ENCODE results near the gene FBXO28.
"Not testable (repeated sequence)": the region's sequence is repeated elsewhere in the genome, so short reads cannot be mapped to it uniquely, and the experiment has no call there.

The FBXO28 gene, protein sequence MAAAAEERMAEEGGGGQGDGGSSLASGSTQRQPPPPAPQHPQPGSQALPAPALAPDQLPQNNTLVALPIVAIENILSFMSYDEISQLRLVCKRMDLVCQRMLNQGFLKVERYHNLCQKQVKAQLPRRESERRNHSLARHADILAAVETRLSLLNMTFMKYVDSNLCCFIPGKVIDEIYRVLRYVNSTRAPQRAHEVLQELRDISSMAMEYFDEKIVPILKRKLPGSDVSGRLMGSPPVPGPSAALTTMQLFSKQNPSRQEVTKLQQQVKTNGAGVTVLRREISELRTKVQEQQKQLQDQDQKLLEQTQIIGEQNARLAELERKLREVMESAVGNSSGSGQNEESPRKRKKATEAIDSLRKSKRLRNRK

GRCh38 chr1:224113918-224114786 lies at the start of gene FBXO28:
Gene FBXO28, plus strand, starts transcription at chr1:224114111. Its CDS starts 19 bp downstream, at chr1:224114130.
- DNase-seq (ENCODE audit: low read depth) = peak; percentile 91

DNA sequence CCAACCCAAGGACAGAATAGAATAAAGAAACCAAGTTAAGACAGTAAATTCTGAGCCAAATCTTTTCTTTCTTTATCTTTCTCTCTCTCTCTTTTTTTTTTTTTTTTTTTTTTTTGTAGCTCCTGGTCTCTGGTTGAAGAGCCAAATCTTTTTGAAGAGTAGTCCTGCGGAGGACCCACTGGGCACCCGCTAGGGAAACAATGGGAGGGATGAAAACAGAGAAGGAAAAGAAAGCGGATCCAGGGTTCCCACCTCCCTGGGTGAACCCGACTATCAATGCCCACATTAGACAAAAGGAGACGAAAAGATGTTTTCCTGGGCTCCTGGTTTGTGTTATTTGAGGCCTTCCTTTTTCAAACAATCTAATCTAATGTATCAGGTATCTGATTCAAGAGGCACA lies 49.8 kb upstream of the FBXO28 start:
- no peak for DNase-seq (ENCODE audit: low read depth)

GRCh38 chr1:224065455-224065854 lies 48.5 kb upstream of the FBXO28 start:
- no peak for DNase-seq (ENCODE audit: low read depth)

DNA sequence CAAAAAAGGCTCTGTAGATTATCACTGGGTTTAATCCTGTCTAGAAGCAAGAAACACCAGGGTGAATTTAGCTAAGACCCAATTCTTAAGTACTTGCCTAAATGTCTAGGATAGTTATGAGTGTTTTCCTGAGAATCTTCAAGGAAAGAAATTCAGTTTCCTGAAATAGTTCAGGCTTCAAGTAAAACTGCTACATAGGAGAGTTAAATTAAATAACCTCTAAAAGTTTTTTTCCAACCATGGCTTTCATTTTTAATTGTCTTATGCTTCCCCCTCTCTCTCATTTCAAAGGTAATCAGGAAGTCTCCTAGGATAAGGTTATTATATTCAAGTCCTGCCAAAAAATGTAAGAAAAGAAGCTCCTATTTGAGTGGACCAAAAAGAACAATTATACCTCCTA lies 46.7 kb upstream of the FBXO28 start:
- DNase-seq (ENCODE audit: low read depth) = no peak

GRCh38 chr1:224067621-224068457 lies 46.1 kb upstream of the FBXO28 start:
- DNase-seq (ENCODE audit: low read depth) = no peak

GRCh38 chr1:224068458-224069072 lies 45.3 kb upstream of the FBXO28 start:
- DNase-seq (ENCODE audit: low read depth) = no peak

DNA sequence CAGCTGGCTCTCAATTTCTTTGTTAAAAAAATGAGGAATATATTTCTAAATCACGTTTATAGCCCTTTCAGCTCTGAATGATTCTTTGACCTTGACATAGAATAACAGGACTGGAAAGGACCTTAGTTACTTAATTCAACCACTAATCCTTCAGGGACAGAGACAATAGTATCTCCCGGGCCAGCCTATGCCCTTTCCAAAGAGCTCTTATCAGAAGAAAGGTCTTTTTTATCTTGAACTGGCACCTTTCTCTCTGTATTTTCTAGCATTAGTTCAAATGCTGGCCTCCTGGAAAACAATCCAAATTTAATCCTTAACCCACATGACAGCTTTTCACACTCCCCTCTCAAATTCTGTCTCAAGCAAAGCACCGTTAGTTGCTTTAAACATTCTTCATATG lies 44.8 kb upstream of the FBXO28 start:
- no peak for DNase-seq (ENCODE audit: low read depth)

GRCh38 chr1:224070521-224070920 lies 43.4 kb upstream of the FBXO28 start:
- no peak for DNase-seq (ENCODE audit: low read depth)

GRCh38 chr1:224076407-224076806 lies 37.5 kb upstream of the FBXO28 start:
- DNase-seq (ENCODE audit: low read depth) = no peak

GRCh38 chr1:224079644-224080043 lies 34.3 kb upstream of the FBXO28 start:
- DNase-seq (ENCODE audit: low read depth) = not testable (repeated sequence)

DNA sequence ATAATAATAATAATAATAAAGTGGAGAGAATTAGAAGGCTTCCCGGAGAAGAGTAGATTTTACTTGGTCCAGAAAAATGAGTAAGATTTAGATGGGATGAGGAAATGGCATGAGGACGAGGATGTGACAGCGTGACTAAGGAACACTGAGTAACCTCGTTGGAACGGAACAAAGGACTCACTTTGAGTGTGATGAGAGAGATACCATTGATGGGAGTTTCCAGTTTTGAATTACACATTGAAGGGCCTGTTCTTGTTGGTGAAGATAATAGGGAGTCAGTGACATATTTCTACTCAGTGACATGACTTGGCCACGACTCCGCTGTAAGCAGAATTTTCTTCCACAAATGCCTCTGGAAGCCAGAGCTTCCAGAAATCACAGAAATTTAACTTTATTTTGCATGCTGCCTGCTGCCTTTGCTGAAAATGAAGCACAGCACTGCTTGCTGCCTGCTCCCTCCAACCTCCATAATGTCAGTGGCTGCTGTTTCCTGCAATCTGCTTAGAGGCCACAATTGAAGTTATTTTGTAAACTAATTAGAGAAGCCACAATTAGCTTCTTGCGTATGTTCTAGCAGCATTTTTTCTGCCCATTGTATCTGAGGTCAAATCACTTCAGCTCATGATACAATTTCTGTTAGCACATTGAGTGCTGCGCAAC lies 33.7 kb upstream of the FBXO28 start:
- no peak for DNase-seq (ENCODE audit: low read depth)

- DNase-seq (ENCODE audit: low read depth) = no peak
Measured at GRCh38 chr1:224081604-224082003, 32.3 kb upstream of the FBXO28 start.

DNA sequence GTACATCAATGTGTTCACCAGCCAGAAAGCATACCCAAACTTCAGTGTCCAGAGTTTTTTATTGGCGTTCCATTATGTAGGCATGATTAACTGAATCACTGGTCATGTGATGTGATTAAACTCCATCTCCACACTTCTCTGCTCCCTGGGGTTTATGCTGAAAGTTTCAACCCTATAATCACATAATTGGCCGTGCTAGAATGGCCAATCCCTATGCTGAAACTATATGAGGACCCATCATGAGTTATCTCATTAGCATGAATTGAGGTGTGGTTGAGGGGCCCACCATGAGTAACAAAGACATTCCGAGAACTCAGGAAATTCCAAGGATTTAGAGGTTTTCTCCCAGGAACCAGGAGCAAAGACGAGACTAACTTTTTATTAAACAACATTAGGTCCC lies 31.8 kb upstream of the FBXO28 start:
- no peak for DNase-seq (ENCODE audit: low read depth)

- DNase-seq (ENCODE audit: low read depth) = no peak
Measured at GRCh38 chr1:224084867-224085266, 29.0 kb upstream of the FBXO28 start.

DNA sequence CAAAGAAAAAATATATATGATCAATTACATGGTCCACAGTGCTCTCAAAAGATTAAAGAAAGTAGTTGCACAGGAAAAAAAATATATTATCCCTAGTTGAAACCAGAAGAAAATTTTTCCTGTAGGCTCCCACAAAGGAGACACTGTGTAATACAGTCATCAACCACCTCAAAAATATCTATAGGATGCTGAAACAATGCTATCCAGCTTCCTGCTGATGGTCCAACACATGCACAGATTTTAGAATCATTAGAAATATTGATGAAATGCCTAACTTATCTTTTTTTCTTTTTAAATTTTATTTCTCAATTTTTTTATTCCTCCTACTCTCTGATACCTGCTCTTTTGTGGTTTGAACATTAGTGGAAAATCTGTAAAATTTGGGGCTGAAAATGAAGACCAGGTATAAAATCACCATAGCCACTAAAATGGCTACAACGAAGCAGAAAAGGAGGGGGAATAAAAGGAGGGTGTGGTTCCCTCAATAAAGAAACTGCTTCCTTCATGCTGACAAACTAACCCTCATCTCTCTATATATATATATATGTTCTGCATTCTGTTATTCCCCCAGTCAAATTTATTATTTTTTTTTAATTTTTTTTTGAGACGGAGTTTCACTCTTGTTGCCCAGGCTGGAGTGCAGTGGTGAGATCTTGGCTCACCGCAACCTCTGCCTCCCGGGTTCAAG lies 28.3 kb upstream of the FBXO28 start:
- DNase-seq (ENCODE audit: low read depth) = no peak

DNA sequence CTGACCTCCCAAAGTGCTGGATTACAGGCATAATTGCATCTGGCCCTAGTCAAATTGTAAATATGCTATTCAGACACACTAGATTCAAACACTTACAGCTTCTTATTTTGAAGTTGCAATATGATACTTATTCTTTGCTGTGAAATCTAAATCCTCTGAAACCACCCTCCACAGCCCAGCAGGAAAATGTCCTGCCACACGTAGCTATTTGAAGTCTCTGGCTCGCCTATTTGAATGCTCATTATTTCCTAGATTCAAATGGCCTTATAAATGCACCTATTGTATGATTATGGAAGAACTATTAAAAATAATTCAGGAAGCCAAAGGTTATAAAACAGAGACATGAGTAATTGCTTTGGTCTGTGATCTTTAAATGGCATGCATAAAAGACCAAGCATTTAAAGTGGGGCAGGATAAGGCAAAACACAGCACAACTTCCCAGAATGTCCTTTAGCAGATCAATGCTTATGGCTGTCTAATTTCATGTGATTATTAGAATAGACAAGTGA lies 26.6 kb upstream of the FBXO28 start:
- DNase-seq (ENCODE audit: low read depth) = no peak

GRCh38 chr1:224089583-224089982 lies 24.3 kb upstream of the FBXO28 start:
- no peak for DNase-seq (ENCODE audit: low read depth)

GRCh38 chr1:224090116-224090515 lies 23.8 kb upstream of the FBXO28 start:
- no peak for DNase-seq (ENCODE audit: low read depth)

DNA sequence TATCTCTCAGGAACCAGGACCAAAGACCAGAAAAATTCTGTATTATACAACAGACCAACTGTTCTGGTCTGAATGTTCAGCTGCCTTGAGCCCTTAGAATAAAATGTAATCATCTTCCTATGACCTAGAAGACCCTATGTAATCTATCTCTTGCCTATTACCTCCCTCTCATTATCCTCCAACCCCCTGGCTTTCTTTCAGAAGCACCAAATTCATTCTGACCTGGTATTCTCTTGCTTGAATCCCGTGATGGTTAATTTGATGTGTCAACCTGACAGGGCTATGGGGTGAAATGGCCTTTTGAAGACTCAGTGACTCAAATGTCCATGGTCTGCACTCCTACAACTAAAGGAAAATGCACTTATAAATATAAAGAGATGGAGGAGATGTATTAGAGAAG lies 21.8 kb upstream of the FBXO28 start:
- DNase-seq (ENCODE audit: low read depth) = no peak

DNA sequence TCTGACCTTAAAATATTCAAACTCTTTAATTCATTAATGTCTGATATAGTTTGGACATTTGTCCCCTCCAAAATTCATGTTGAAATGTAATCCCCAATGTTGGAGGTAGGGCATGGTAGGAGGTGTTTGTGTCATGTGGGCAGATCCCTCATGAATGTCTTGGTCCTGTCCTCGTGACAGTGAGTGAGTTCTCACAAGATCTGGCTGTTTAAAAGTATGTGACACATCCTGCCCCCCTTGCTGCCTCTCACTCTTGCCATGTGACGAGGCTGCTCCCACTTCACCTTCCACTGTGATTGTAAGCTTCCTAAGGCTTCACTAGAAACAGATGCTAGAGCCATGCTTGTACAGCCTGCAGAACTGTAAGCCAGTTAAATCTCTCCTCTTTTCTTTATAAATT lies 21.3 kb upstream of the FBXO28 start:
- no peak for DNase-seq (ENCODE audit: low read depth)

GRCh38 chr1:224095339-224095738 lies 18.6 kb upstream of the FBXO28 start:
- no peak for DNase-seq (ENCODE audit: low read depth)
